Measurements from ENCODE around the gene GUCD1.
"Not testable (repeated sequence)": the region's sequence is repeated elsewhere in the genome, so short reads cannot be mapped to it uniquely, and the experiment has no call there.

GUCD1 gene

GRCh38 chr22:24532075-24532474 is 22.9 kb downstream of the GUCD1 start:
- no peak overlapping the region for H3K4me3 ChIP-seq (ENCODE audit: low read length)
- TF ChIP-seq CTCF (IDR thresholded peaks at IDR 0.05; ENCODE audit: insufficient read depth, low read depth, low read length, missing control alignments) = no peak
- peak; percentile 20 for DNase-seq (ENCODE audit: low read depth)

GRCh38 chr22:24530968-24531367 is 24.0 kb downstream of the GUCD1 start:
- DNase-seq (ENCODE audit: low read depth) = peak; percentile 28
- not testable (repeated sequence) for H3K4me3 ChIP-seq (ENCODE audit: low read length)

GRCh38 chr22:24529898-24530297 is 25.0 kb downstream of the GUCD1 start:
- TF ChIP-seq CTCF (IDR thresholded peaks at IDR 0.05; ENCODE audit: insufficient read depth, low read depth, low read length, missing control alignments) = no peak
- no peak overlapping the region for H3K4me3 ChIP-seq (ENCODE audit: low read length)
- DNase-seq (ENCODE audit: low read depth) = no peak

- no peak for TF ChIP-seq CTCF (IDR thresholded peaks at IDR 0.05; ENCODE audit: insufficient read depth, low read depth, low read length, missing control alignments)
- no peak overlapping the region for H3K4me3 ChIP-seq (ENCODE audit: low read length)
- DNase-seq (ENCODE audit: low read depth) = no peak
These were observed 28.7 kb downstream of the GUCD1 start for GRCh38 chr22:24526191-24526590.

- H3K4me3 ChIP-seq (ENCODE audit: low read length) = no peak overlapping the region
- TF ChIP-seq CTCF (IDR thresholded peaks at IDR 0.05; ENCODE audit: insufficient read depth, low read depth, low read length, missing control alignments) = peak; percentile 94
- DNase-seq (ENCODE audit: low read depth) = peak; percentile 68
These were observed 29.4 kb downstream of the GUCD1 start for GRCh38 chr22:24525416-24526037.

GRCh38 chr22:24523873-24524272 is 31.1 kb downstream of the GUCD1 start:
- no peak overlapping the region for H3K4me3 ChIP-seq (ENCODE audit: low read length)
- TF ChIP-seq CTCF (IDR thresholded peaks at IDR 0.05; ENCODE audit: insufficient read depth, low read depth, low read length, missing control alignments) = no peak
- no peak for DNase-seq (ENCODE audit: low read depth)

- DNase-seq (ENCODE audit: low read depth) = peak; percentile 96
- TF ChIP-seq CTCF (IDR thresholded peaks at IDR 0.05; ENCODE audit: insufficient read depth, low read depth, low read length, missing control alignments) = peak; percentile 80
- H3K4me3 ChIP-seq (ENCODE audit: low read length) = no peak overlapping the region
These were observed 33.1 kb downstream of the GUCD1 start for GRCh38 chr22:24521791-24522245.

Measured in epithelial cell of esophagus (primary cell).